ENCODE results near the gene MCC. TPM values are rescaled to one million over a fixed set of nuclear protein-coding genes. Genes with fewer than 3 reads are reported as not detected.

The MCC gene
- total and polyA plus RNA-seq, 2 of the 4 experiments (the other 2 are of a cell fraction), result 5.0 to 20.6 TPM

DNA sequence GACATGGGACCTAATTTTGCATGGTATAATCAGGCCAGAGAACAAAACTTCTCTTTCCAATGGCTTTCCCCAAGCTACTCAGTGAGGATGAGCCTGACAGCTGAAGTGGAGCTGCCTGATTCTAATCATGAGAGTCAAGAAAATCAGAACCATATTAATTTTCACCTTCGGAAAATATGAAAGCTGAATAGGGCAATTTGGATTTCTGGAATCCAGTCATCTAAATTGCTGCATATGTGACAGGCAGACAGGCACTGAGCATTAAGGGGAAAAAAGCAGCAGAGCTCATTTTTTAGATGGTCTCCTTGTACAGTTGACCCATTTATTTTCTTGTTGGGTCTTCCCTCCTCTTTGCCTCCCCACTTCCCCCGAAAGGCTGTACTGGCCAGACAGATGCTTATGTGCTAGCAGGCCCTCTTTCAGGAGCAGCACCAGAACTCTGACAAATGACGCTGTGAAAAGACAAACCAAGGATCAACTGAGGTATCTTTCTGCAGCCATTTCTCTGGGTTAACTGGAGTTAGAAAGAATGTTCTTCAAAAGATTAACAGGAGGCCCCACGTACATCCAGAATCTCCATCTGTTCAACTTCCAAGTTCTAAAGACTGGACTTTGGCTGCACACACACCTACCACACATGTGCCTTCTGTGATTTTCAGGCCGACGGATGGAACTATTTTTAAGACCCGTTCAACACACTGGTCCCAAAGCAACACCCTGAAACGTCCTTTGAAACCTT is 336.4 kb downstream of the MCC start (continued):
- no peak for TF ChIP-seq MAZ (IDR thresholded peaks at IDR 0.05; ENCODE audit: borderline replicate concordance, low read depth, low read length)

DNA sequence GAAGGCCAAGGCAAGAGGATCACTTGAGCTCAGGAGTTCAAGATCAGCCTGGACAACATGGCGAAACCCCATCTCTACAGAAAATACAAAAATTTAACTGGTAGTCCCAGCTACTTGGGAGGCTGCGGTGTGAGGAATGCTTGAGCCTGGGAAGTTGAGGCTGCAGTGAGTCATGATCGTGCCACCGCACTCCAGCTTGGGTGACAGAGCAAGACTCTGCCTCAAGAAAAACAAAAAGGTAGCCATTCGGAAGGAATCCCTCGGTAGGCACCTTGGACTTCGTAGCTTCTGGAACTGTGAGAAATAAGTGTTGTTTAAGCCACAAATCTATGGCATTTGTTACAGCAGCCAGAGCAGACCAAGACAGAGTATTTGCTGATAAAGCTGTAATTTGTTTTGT is 337.4 kb downstream of the MCC start:
- H3K9me3 ChIP-seq (ENCODE audit: control insufficient read depth, insufficient read depth, low read length), result no peaks in the 10 kb centered on the region
- H2AFZ ChIP-seq (replicated peaks; ENCODE audit: low read length, poor library complexity), result no peak overlapping the region
- H3K4me2 ChIP-seq (ENCODE audit: low read depth, low read length), result no peak overlapping the region
- H2BK15ac ChIP-seq (ENCODE audit: low read depth, low read length), result no peak overlapping the region
- no peak overlapping the region for H4K8ac ChIP-seq (ENCODE audit: low read depth in 2 of 2, low read length in 2 of 2)
- ATAC-seq (ENCODE audit: low read depth), result no peak
- no peak overlapping the region; the same call in 1 of the 2 replicates for H3K14ac ChIP-seq (replicated peaks; ENCODE audit: low read depth, low read length)
- peaks cover 4% of the 10 kb centered on the region for H3K36me3 ChIP-seq (ENCODE audit: control insufficient read depth, insufficient read depth, low read length)
- H3K9ac ChIP-seq (ENCODE audit: low read depth, low read length), result no peak overlapping the region
- H2AK9ac ChIP-seq (replicated peaks; ENCODE audit: low read depth, low read length, poor library complexity), result no peak overlapping the region
- H3K4me1 ChIP-seq (ENCODE audit: control insufficient read depth, insufficient read depth, low read length), result peaks cover 21% of the 10 kb centered on the region
- peak overlapping the region; percentile 29; the same call in 1 of the 2 replicates for H3K4ac ChIP-seq (ENCODE audit: low read depth, low read length)
- intact Hi-C loops (cut with micrococcal nuclease), result no loop called here
- peaks cover 0 to 19% of the 10 kb centered on the region in 2 experiments; a peak in 3 of 4 replicates for H3K79me1 ChIP-seq (ENCODE audit: low read depth in 1 of 2, low read length in 2 of 2)
- TF ChIP-seq MAFK (IDR thresholded peaks at IDR 0.05; ENCODE audit: low read depth, low read length) (no peak), POLR2A (IDR thresholded peaks at IDR 0.05; ENCODE audit: low read depth, low read length) (no peak), MAZ (IDR thresholded peaks at IDR 0.05; ENCODE audit: borderline replicate concordance, low read depth, low read length) (no peak), CTCF (conservative IDR thresholded peaks at IDR 0.05; ENCODE audit: low read depth, low read length) (no peak), RAD21 (IDR thresholded peaks at IDR 0.05; ENCODE audit: low read length) (no peak), MXI1 (IDR thresholded peaks at IDR 0.05; ENCODE audit: borderline replicate concordance, low read depth, low read length) (no peak), RFX5 (IDR thresholded peaks at IDR 0.05; ENCODE audit: low read depth, low read length) (no peak), RCOR1 (IDR thresholded peaks at IDR 0.05; ENCODE audit: insufficient replicate concordance, low read length) (no peak), CEBPB (IDR thresholded peaks at IDR 0.05; ENCODE audit: low read depth, low read length) (no peak)
- TF ChIP-seq, protein P1, sequence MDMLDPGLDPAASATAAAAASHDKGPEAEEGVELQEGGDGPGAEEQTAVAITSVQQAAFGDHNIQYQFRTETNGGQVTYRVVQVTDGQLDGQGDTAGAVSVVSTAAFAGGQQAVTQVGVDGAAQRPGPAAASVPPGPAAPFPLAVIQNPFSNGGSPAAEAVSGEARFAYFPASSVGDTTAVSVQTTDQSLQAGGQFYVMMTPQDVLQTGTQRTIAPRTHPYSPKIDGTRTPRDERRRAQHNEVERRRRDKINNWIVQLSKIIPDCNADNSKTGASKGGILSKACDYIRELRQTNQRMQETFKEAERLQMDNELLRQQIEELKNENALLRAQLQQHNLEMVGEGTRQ (IDR thresholded peaks at IDR 0.05; ENCODE audit: low read depth, low read length), result no peak
- H3K56ac ChIP-seq (ENCODE audit: extremely low read depth, insufficient read depth, low read length), result no peak overlapping the region
- no peak overlapping the region; the same call in 1 of the 2 replicates for H3K18ac ChIP-seq (ENCODE audit: low read depth, low read length)
- H2BK20ac ChIP-seq (ENCODE audit: low read depth, low read length), result peak overlapping the region; percentile 65
- H4K5ac ChIP-seq (ENCODE audit: low read depth, low read length), result no peak overlapping the region; the same call in 1 of the 2 replicates
- WGBS, 2 experiments (ENCODE audit: extremely low coverage in 2 of 2, insufficient read length in 1 of 2), result 100% methylated on average over 1 of the region's 7 CpGs; no CpG with 5 or more reads in 1 of the 2 experiments
- no peak overlapping the region for H3K4me3 ChIP-seq (ENCODE audit: insufficient read depth, low read depth, low read length)
- BruUV-seq (replicated peaks), result no TSS peak
- in situ Hi-C loops (cut with MboI; ENCODE audit: low sequenced_read_pairs), result no loop called here
- H3K27ac ChIP-seq (ENCODE audit: insufficient read depth, low read length), result no peak overlapping the region
- H2AK5ac ChIP-seq (ENCODE audit: low read depth, low read length), result peak overlapping the region; percentile 48
- CTCF ChIA-PET, result no interaction called here
- peak overlapping the region; percentile 40; the same call in 1 of the 2 replicates for H4K91ac ChIP-seq (ENCODE audit: insufficient read depth, low read depth, low read length)
- dilution Hi-C loops (cut with HindIII; ENCODE audit: low sequenced_read_pairs, unreplicated experiment), result no loop called here
- no peak for DNase-seq
- POLR2A ChIA-PET (ENCODE audit: unreplicated experiment), result interaction anchor here (0.6 kb wide), 1 partner anchor 225 kb away, joined by 5 read pairs; no protein-coding TSS in a partner anchor
- H2BK5ac ChIP-seq (ENCODE audit: low read depth, low read length, poor library complexity, severe bottlenecking), result peak overlapping the region; percentile 14
- H4K20me1 ChIP-seq (ENCODE audit: insufficient read depth, low read length), result no peaks in the 10 kb centered on the region; the same call in 1 of the 2 replicates
- H3K9me1 ChIP-seq (ENCODE audit: insufficient read depth, low read length), result peaks cover 12% of the 10 kb centered on the region; the same call in 1 of the 2 replicates
- no peaks in the 10 kb centered on the region for H3K27me3 ChIP-seq (ENCODE audit: control insufficient read depth, insufficient read depth, low read length)
- H3K23ac ChIP-seq (ENCODE audit: low read depth, low read length), result no peak overlapping the region
- H2BK120ac ChIP-seq (ENCODE audit: low read depth, low read length), result no peak overlapping the region
